Subcutaneous abdominal adipose tissue (tissue), 5 donors: ENCODE measurements around the gene RAB36.

Source experiments
- H3K27ac ChIP-seq: one replicate; pipeline ENCODE4 v1.7.0; 2013; ENCODE audit warnings: low read depth, mild to moderate bottlenecking, inconsistent platforms, low read length, moderate library complexity
- H3K27me3 ChIP-seq, 5 donors: one replicate each; pipeline ENCODE4 v1.7.0; 2013; ENCODE audit warnings: low read length in 5 of 5, inconsistent platforms in 1 of 5; ENCODE audit not compliant: control insufficient read depth in 5 of 5, insufficient read depth in 4 of 5
- H3K36me3 ChIP-seq, 5 donors: one replicate each; pipeline ENCODE4 v1.7.0; 2013; ENCODE audit warnings: low read length in 5 of 5; ENCODE audit not compliant: control insufficient read depth in 5 of 5, insufficient read depth in 5 of 5
- H3K4me1 ChIP-seq, 5 donors: one replicate each; pipeline ENCODE4 v1.7.0; 2013; ENCODE audit warnings: low read length in 5 of 5, mild to moderate bottlenecking in 3 of 5, moderate library complexity in 1 of 5; ENCODE audit not compliant: control insufficient read depth in 5 of 5, insufficient read depth in 5 of 5
- H3K4me3 ChIP-seq, 5 donors: one replicate each; pipeline ENCODE4 v1.7.0; 2013; ENCODE audit warnings: low read length in 5 of 5, low read depth in 1 of 5
- H3K9ac ChIP-seq, 5 donors: one replicate each; pipeline ENCODE4 v1.7.0; 2013; ENCODE audit warnings: low read length in 5 of 5, mild to moderate bottlenecking in 4 of 5, moderate library complexity in 3 of 5
- H3K9me3 ChIP-seq, 5 donors: one replicate each; pipeline ENCODE4 v1.7.0; 2013; ENCODE audit warnings: low read length in 5 of 5; ENCODE audit not compliant: control insufficient read depth in 5 of 5
- donor health status: healthy.
- donor health status: healthy.
- donor health status: healthy.
- donor health status: healthy.
- donor health status: healthy.

Gene RAB36

GRCh38 chr22:23166042-23166831, 21.0 kb downstream of the RAB36 start:
- Histone ChIP-seq H3K9me3 (peaks cover 0 to 4% (median 0%) of the 10 kb centered on the region in 5 donors), H3K9ac (no peak overlapping the region), H3K4me1 (peaks cover 0 to 12% (median 8%) of the 10 kb centered on the region in 5 donors), H3K27me3 (no peaks in the 10 kb centered on the region), H3K4me3 (no peak overlapping the region), H3K27ac (no peak overlapping the region), H3K36me3 (no peaks in the 10 kb centered on the region)

GRCh38 chr22:23166841-23167616, 21.8 kb downstream of the RAB36 start:
- H3K4me1 ChIP-seq = peaks cover 0 to 12% (median 8%) of the 10 kb centered on the region in 5 donors
- H3K27ac ChIP-seq = no peak overlapping the region
- peaks cover 0 to 4% (median 0%) of the 10 kb centered on the region in 5 donors for H3K9me3 ChIP-seq
- no peaks in the 10 kb centered on the region for H3K27me3 ChIP-seq
- H3K9ac ChIP-seq = no peak overlapping the region
- H3K36me3 ChIP-seq = no peaks in the 10 kb centered on the region
- H3K4me3 ChIP-seq = no peak overlapping the region

GRCh38 chr22:23168391-23169042, 23.2 kb downstream of the RAB36 start:
- H3K9ac ChIP-seq = no peak overlapping the region
- no peaks in the 10 kb centered on the region for H3K36me3 ChIP-seq
- no peak overlapping the region for H3K27ac ChIP-seq
- H3K4me3 ChIP-seq = no peak overlapping the region
- H3K4me1 ChIP-seq = peaks cover 0 to 10% (median 7%) of the 10 kb centered on the region in 5 donors
- peaks cover 0 to 4% (median 0%) of the 10 kb centered on the region in 5 donors for H3K9me3 ChIP-seq
- no peaks in the 10 kb centered on the region for H3K27me3 ChIP-seq

- Histone ChIP-seq H3K27me3 (no peaks in the 10 kb centered on the region), H3K9ac (no peak overlapping the region), H3K9me3 (peaks cover 0 to 4% (median 0%) of the 10 kb centered on the region in 5 donors), H3K4me3 (no peak overlapping the region), H3K27ac (no peak overlapping the region), H3K36me3 (no peaks in the 10 kb centered on the region), H3K4me1 (peaks cover 0 to 5% (median 3%) of the 10 kb centered on the region in 5 donors)
Measured at GRCh38 chr22:23169043-23169406, 23.7 kb downstream of the RAB36 start.

DNA sequence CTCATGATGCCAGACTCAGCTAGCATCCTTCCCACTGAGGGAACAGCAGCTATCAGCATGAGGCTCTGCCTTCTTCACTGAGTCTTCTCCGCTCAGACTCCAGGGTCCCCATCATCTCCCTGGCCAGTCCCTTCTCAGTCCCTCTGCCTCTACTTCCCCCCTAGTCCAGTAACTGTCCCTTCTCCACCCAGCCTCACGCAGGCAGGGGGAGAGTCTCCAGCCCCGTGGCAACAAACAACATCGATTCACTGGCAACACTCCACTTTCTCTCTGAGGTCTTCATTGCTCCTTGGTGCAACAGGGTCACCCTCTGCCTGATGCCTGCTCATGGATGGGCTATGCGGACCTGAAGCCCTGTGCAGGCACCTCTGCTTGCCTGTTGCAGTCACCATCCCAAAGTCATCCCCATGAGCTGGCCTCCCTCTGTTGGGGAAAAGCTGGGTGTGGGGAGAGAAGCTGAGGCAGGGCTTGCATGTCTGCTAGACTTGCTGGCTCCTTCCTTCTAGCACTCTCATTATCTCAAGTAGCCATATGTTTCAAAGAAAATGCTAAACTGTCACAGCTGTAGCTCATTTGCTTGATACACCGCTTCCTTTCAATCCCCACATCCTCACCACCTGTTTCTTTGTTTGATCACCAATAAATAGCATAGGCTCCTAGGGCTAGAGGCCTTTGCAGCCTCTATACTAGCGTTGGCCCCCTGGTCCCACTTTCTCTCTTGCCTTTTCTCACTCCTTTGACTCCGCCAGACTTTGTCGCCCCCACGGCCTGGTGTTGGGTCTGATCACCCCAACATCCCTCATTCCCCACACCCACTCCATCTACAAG, 30.8 kb downstream of the RAB36 start:
- no peak overlapping the region for H3K4me3 ChIP-seq
- H3K36me3 ChIP-seq = no peaks in the 10 kb centered on the region
- H3K4me1 ChIP-seq = peaks cover 8 to 26% (median 17%) of the 10 kb centered on the region in 5 donors
- no peak overlapping the region for H3K9ac ChIP-seq
- H3K9me3 ChIP-seq = peaks cover 0 to 15% (median 15%) of the 10 kb centered on the region in 5 donors
- H3K27me3 ChIP-seq = no peaks in the 10 kb centered on the region
- H3K27ac ChIP-seq = no peak overlapping the region

GRCh38 chr22:23176645-23177027, 31.4 kb downstream of the RAB36 start:
- no peak overlapping the region for H3K27ac ChIP-seq
- H3K27me3 ChIP-seq = no peaks in the 10 kb centered on the region
- no peaks in the 10 kb centered on the region for H3K36me3 ChIP-seq
- peaks cover 0 to 15% (median 15%) of the 10 kb centered on the region in 5 donors for H3K9me3 ChIP-seq
- no peak overlapping the region for H3K9ac ChIP-seq
- peaks cover 8 to 31% (median 22%) of the 10 kb centered on the region in 5 donors for H3K4me1 ChIP-seq
- H3K4me3 ChIP-seq = no peak overlapping the region

DNA sequence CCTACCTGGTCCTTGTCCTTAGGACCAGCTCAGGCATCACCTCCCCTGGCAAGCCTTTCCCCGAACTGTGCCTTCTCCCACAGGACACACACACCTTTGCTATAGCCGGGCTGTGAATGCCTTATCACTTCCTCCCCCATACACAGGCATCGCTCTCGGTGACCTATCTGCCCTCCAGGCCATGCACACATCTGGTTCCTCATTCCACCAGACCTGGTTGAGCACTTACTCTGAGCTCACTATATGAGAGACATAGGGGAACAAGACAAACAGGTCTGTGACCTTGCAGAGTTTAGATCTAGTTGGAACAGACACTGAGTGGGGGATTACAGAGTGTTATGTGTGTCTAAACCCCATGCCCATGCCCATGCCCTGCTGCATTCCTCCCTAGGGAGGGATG, 31.9 kb downstream of the RAB36 start:
- H3K4me1 ChIP-seq = peaks cover 9 to 37% (median 27%) of the 10 kb centered on the region in 5 donors
- no peaks in the 10 kb centered on the region for H3K36me3 ChIP-seq
- peaks cover 0 to 15% (median 15%) of the 10 kb centered on the region in 5 donors for H3K9me3 ChIP-seq
- H3K4me3 ChIP-seq = no peak overlapping the region
- H3K9ac ChIP-seq = no peak overlapping the region
- H3K27me3 ChIP-seq = no peaks in the 10 kb centered on the region
- no peak overlapping the region for H3K27ac ChIP-seq

- Histone ChIP-seq H3K27ac (peak overlapping the region; percentile 75), H3K36me3 (no peaks in the 10 kb centered on the region), H3K4me3 (peak overlapping the region in 1 of 5 donors; percentile 11), H3K9me3 (peaks cover 0 to 15% (median 15%) of the 10 kb centered on the region in 5 donors), H3K27me3 (no peaks in the 10 kb centered on the region), H3K9ac (peak overlapping the region in 1 of 5 donors; percentile 4), H3K4me1 (peaks cover 13 to 52% (median 42%) of the 10 kb centered on the region in 5 donors)
Measured at GRCh38 chr22:23178512-23179254, 33.4 kb downstream of the RAB36 start.
